ENCODE data around the gene TXNIP. TPM values are rescaled to one million over a fixed set of nuclear protein-coding genes. Genes with fewer than 3 reads are reported as not detected.

Gene TXNIP
- total RNA-seq, 1 experiment from 2014 or later: 23.2 TPM

GRCh38 chr1:145992958-145993617, 3.3 kb downstream of the TXNIP start:
- H3T11ph ChIP-seq (ENCODE audit: low read length): no peak overlapping the region
- H3K23me2 ChIP-seq (ENCODE audit: insufficient read length, low read depth, low read length, poor library complexity, severe bottlenecking): peaks cover 19% of the 10 kb centered on the region
- no peak overlapping the region for H2BK20ac ChIP-seq (ENCODE audit: low read depth, low read length, poor library complexity, severe bottlenecking)
- no peak overlapping the region for H2BK120ac ChIP-seq (ENCODE audit: low read depth, low read length, poor library complexity, severe bottlenecking)
- H3K4me2 ChIP-seq (ENCODE audit: insufficient read depth, insufficient read length, low read length): peak overlapping the region; percentile 92
- Mint-ChIP-seq H3K9me3 (peaks cover 0 to 3% of the 10 kb centered on the region in 2 experiments; a peak in 2 of 5 replicates), H3K36me3 (ENCODE audit: insufficient read depth in 1 of 3, low read depth in 3 of 3) (peaks cover 32 to 43% (median 32%) of the 10 kb centered on the region in 3 experiments), H3K4me3 (peak overlapping the region; percentile 25 to 87; a peak in 1 of 5 replicates), H3K27me3 (ENCODE audit: low read depth) (no peaks in the 10 kb centered on the region), H3K27ac (peak overlapping the region in 1 of 3 experiments; percentile 96; a peak in 2 of 7 replicates), H3K4me1 (peaks cover 37 to 47% of the 10 kb centered on the region in 2 experiments)
- WGBS (ENCODE audit: extremely low coverage, insufficient read length, low lambda C conversion rate): no CpG with 5 or more reads among the region's 5 CpGs
- H3K4me1 ChIP-seq (ENCODE audit: insufficient read depth, low read length): peaks cover under 1% of the 10 kb centered on the region; the same call in 1 of the 2 replicates
- no peaks in the 10 kb centered on the region for H4K20me1 ChIP-seq (ENCODE audit: control insufficient read depth, insufficient read depth, insufficient read length)
- no peak overlapping the region for H3K18ac ChIP-seq (ENCODE audit: insufficient read length, low read depth, low read length)
- H3K79me1 ChIP-seq (ENCODE audit: insufficient read depth, low read depth, low read length, poor library complexity, severe bottlenecking): peaks cover 7% of the 10 kb centered on the region
- no peaks in the 10 kb centered on the region for H3K27me3 ChIP-seq (ENCODE audit: insufficient read depth, low read length)
- no peak overlapping the region for H4K91ac ChIP-seq (ENCODE audit: insufficient read length, low read depth, low read length)
- H3K9me3 ChIP-seq (ENCODE audit: control insufficient read depth, low read depth, low read length): no peaks in the 10 kb centered on the region
- H2AK5ac ChIP-seq (ENCODE audit: insufficient read length, low read length): no peak overlapping the region
- no peak for DNase-seq
- no peak overlapping the region for H3K23ac ChIP-seq (ENCODE audit: insufficient read length, low read depth, low read length)
- TF ChIP-seq CTCF (conservative IDR thresholded peaks at IDR 0.05): no peak
- H2BK5ac ChIP-seq (ENCODE audit: insufficient read length, low read length): no peak overlapping the region
- H3K4ac ChIP-seq (ENCODE audit: low read depth, low read length): no peak overlapping the region
- H2BK12ac ChIP-seq (ENCODE audit: insufficient read length, low read depth, low read length): no peak overlapping the region
- H2AFZ ChIP-seq (ENCODE audit: low read length): no peak overlapping the region
- no peak overlapping the region for H3K56ac ChIP-seq (ENCODE audit: insufficient read length, low read depth, low read length)
- H2BK15ac ChIP-seq (ENCODE audit: low read depth, low read length): no peak overlapping the region
- H3K9ac ChIP-seq (ENCODE audit: extremely low read depth, insufficient read length, low read length): no peak overlapping the region
- no peak overlapping the region for H3K27ac ChIP-seq (ENCODE audit: insufficient read length, low read depth, low read length)
- peaks cover 3% of the 10 kb centered on the region; the same call in 1 of the 2 replicates for H3K79me2 ChIP-seq (ENCODE audit: insufficient read depth, low read length)
- H3K14ac ChIP-seq (ENCODE audit: insufficient read depth, low read length): no peak overlapping the region
- no peak overlapping the region for H4K8ac ChIP-seq (replicated peaks; ENCODE audit: insufficient read length, low read depth, low read length)
- no peak overlapping the region for H4K5ac ChIP-seq (ENCODE audit: insufficient read length, low read depth, low read length)

All from H9 (cell line).